NT2/D1 (cell line): ENCODE data around the gene LANCL2.

Experiments
- SUZ12 ChIP-seq: IDR thresholded peaks from 2 replicates; pipeline ENCODE4 v1.6.1; 2011; ENCODE audit not compliant: insufficient read length, insufficient read depth; ENCODE audit errors: extremely low read depth
- YY1 ChIP-seq: IDR thresholded peaks from 2 replicates; pipeline ENCODE4 v1.6.1; 2011; ENCODE audit not compliant: insufficient read length, insufficient read depth
- ZNF274 ChIP-seq: IDR thresholded peaks from 2 replicates; pipeline ENCODE4 v1.6.1; 2011; ENCODE audit warnings: mild to moderate bottlenecking, low read depth, low read length

- TF ChIP-seq YY1 (no peak), ZNF274 (no peak), SUZ12 (no peak)
These were observed 4.6 kb downstream of the LANCL2 start for GRCh38 chr7:55369427-55370400.
